D721Med (cell line): ENCODE measurements around the gene SEPTIN7.

Source experiments
- DNase-seq: peaks from one replicate; pipeline ENCODE4 v3.0.0; 2011; ENCODE audit warnings: low spot score; ENCODE audit not compliant: insufficient read length
- FAIRE-seq: peaks from 2 replicates; lab custom pipeline; 2011; peaks lifted over from hg19 to GRCh38; lab: Jason Lieb, UNC
- CTCF ChIP-seq: IDR thresholded peaks from 2 replicates; pipeline ENCODE4 v1.5.1; 2012; ENCODE audit warnings: mild to moderate bottlenecking, control low read depth; ENCODE audit not compliant: insufficient read depth; ENCODE audit errors: missing control alignments

The SEPTIN7 gene

GRCh38 chr7:35758421-35758820, 42.4 kb upstream of the SEPTIN7 start:
- no peak for DNase-seq
- TF ChIP-seq CTCF: no peak
- no peak for FAIRE-seq

- no peak for TF ChIP-seq CTCF
- no peak for FAIRE-seq
- no peak for DNase-seq
These were observed 40.6 kb upstream of the SEPTIN7 start for GRCh38 chr7:35760143-35760745.

- no peak for FAIRE-seq
- DNase-seq: no peak
- TF ChIP-seq CTCF: no peak
These were observed 38.8 kb upstream of the SEPTIN7 start for GRCh38 chr7:35761871-35762677.

GRCh38 chr7:35762781-35763180, 38.1 kb upstream of the SEPTIN7 start:
- FAIRE-seq (no peak), DNase-seq (no peak)
- no peak for TF ChIP-seq CTCF

- no peak for FAIRE-seq
- TF ChIP-seq CTCF: no peak
These were observed 32.5 kb upstream of the SEPTIN7 start for GRCh38 chr7:35768346-35768745.

GRCh38 chr7:35771776-35772175, 29.1 kb upstream of the SEPTIN7 start:
- FAIRE-seq: no peak
- TF ChIP-seq CTCF: no peak

More at GRCh38 chr7:35768346-35768745, 32.5 kb upstream of the SEPTIN7 start:
- DNase-seq: no peak

GRCh38 chr7:35773994-35774393, 26.9 kb upstream of the SEPTIN7 start:
- DNase-seq: no peak
- no peak for TF ChIP-seq CTCF
- FAIRE-seq: no peak

More at GRCh38 chr7:35771776-35772175, 29.1 kb upstream of the SEPTIN7 start:
- DNase-seq: no peak
